ENCODE results near the gene NAA25.
"Not testable (repeated sequence)": the region's sequence is repeated elsewhere in the genome, so short reads cannot be mapped to it uniquely, and the experiment has no call there.

NAA25 gene

GRCh38 chr12:112036614-112037013, 72.0 kb downstream of the NAA25 start:
- DNase-seq: not testable (repeated sequence)

GRCh38 chr12:112035219-112035785, 73.3 kb downstream of the NAA25 start:
- no peak for DNase-seq

GRCh38 chr12:112032292-112032691, 76.3 kb downstream of the NAA25 start:
- no peak for DNase-seq

GRCh38 chr12:112031472-112031871, 77.1 kb downstream of the NAA25 start:
- DNase-seq: no peak

GRCh38 chr12:112029301-112029700, 79.3 kb downstream of the NAA25 start:
- no peak for DNase-seq

GRCh38 chr12:112025808-112026375, 82.7 kb downstream of the NAA25 start:
- DNase-seq: no peak

GRCh38 chr12:112023759-112024396, 84.7 kb downstream of the NAA25 start:
- no peak for DNase-seq

GRCh38 chr12:112022241-112023016, 86.2 kb downstream of the NAA25 start:
- no peak for DNase-seq

- no peak for DNase-seq
Measured at GRCh38 chr12:112020947-112021457, 87.6 kb downstream of the NAA25 start.

GRCh38 chr12:112018571-112019237, 89.9 kb downstream of the NAA25 start:
- DNase-seq: no peak

GRCh38 chr12:112017041-112017440, 91.5 kb downstream of the NAA25 start:
- no peak for DNase-seq

- no peak for DNase-seq
Measured at GRCh38 chr12:112015938-112016337, 92.6 kb downstream of the NAA25 start.

GRCh38 chr12:112013601-112014402, 94.8 kb downstream of the NAA25 start:
- DNase-seq: peak; percentile 58

GRCh38 chr12:112012775-112013600, 95.6 kb downstream of the NAA25 start, which contains the start of the genes ERP29 and TMEM116:
ERP29 (plus strand) TSS chr12:112013426; CDS start chr12:112013466, 40 bp downstream.
TMEM116 (minus strand) TSS chr12:112013165; CDS start chr12:112005270, 7,895 bp downstream.
- peak; percentile 93 for DNase-seq

GRCh38 chr12:112011685-112012084, 96.9 kb downstream of the NAA25 start:
- DNase-seq: no peak

- no peak for DNase-seq
Measured at GRCh38 chr12:112010415-112011344, 97.9 kb downstream of the NAA25 start.

- DNase-seq: not testable (repeated sequence)
Measured at GRCh38 chr12:112009596-112009995, 99.0 kb downstream of the NAA25 start.

GRCh38 chr12:112008918-112009317, 99.7 kb downstream of the NAA25 start:
- DNase-seq: no peak

GRCh38 chr12:112007945-112008344, 100.6 kb downstream of the NAA25 start:
- DNase-seq: no peak
